Osteocyte (in vitro differentiated cells): ENCODE results near the gene GMDS. TPM values are rescaled to one million over a fixed set of nuclear protein-coding genes. Genes with fewer than 3 reads are reported as not detected.
A peak's percentile ranks its signal among the peaks of the same experiment; 100 is the strongest.

Experiments used
- DNase-seq: peaks from one replicate; pipeline ENCODE4 v3.0.0; 2021; ENCODE audit warnings: mixed read lengths; ENCODE audit not compliant: unreplicated experiment; ENCODE audit errors: extremely low spot score
- H3K27ac Mint-ChIP-seq: one replicate; pipeline ENCODE4 v1.8.0; 2021; ENCODE audit warnings: mild to moderate bottlenecking, mixed read lengths; ENCODE audit not compliant: unreplicated experiment
- H3K27me3 Mint-ChIP-seq: one replicate; pipeline ENCODE4 v1.8.0; 2021; ENCODE audit warnings: mixed read lengths; ENCODE audit not compliant: unreplicated experiment
- H3K36me3 Mint-ChIP-seq: one replicate; pipeline ENCODE4 v1.8.0; 2021; ENCODE audit warnings: mixed read lengths; ENCODE audit not compliant: unreplicated experiment
- H3K4me1 Mint-ChIP-seq: one replicate; pipeline ENCODE4 v1.8.0; 2021; ENCODE audit warnings: mixed read lengths; ENCODE audit not compliant: unreplicated experiment
- H3K4me3 Mint-ChIP-seq: one replicate; pipeline ENCODE4 v1.8.0; 2021; ENCODE audit warnings: mild to moderate bottlenecking, moderate library complexity, mixed read lengths; ENCODE audit not compliant: unreplicated experiment
- H3K9me3 Mint-ChIP-seq: one replicate; pipeline ENCODE4 v1.8.0; 2021; ENCODE audit warnings: mixed read lengths; ENCODE audit not compliant: unreplicated experiment
- CTCF ChIP-seq: fragments of 200-600 bp; sonication (generic); IDR thresholded peaks from 2 replicates; pipeline ENCODE4 v1.5.0; 2021; ENCODE audit warnings: antibody characterized with exemption, mild to moderate bottlenecking, moderate library complexity
- total RNA-seq: library from RNA; stranded (reverse); gene quantifications from 2 replicates; pipeline ENCODE4 v1.2.1, GENCODE V29; 2021

The GMDS gene
- total RNA-seq, 1 donor from 2014 or later, result 30.7 TPM

DNA sequence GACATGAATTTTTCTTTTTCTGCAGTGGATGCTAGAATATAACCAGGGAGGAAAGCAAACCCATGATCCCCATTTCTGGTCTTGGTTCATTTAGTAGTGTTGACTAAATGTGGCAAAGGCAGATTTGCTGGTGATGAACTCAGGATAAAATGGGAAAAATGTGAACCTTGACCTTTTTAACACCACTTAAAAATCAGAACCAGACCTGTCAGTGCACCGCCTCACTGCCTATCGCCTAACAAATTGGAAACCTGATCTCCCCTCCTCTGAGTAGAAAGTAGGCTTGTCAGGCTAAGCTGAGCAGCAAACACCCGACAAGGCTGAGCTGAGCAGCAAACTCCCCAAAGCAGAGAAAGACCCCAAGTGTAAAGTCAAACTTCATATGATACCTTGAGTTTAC, 380.9 kb downstream of the GMDS start:
- DNase-seq, result no peak

DNA sequence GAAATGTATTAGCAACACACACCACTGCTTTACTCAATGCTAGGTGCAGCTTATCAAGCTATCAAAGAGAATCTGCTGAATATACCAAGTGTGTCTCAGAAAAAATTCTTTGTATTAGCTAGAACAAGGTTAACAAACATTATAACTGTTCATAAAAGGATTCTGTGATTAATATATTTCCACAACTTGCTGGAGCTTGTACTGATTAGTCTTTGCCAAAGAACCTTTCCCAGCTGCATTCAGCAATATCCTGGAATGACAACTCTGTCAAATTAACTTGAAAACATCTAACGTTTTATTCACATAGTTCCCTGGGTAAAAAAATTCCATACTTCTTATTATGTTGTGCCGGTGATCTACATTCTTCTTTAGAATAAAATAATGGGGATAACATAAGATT, 383.0 kb downstream of the GMDS start:
- TF ChIP-seq CTCF, result no peak
- Mint-ChIP-seq H3K9me3 (no peaks in the 10 kb centered on the region), H3K27me3 (no peaks in the 10 kb centered on the region), H3K4me1 (peaks cover 37% of the 10 kb centered on the region), H3K27ac (no peak overlapping the region), H3K4me3 (no peak overlapping the region), H3K36me3 (peaks cover 1% of the 10 kb centered on the region)
- no peak for DNase-seq

More for the DNA sequence above, 380.9 kb downstream of the GMDS start:
- H3K27me3 Mint-ChIP-seq, result no peaks in the 10 kb centered on the region
- peaks cover 1% of the 10 kb centered on the region for H3K36me3 Mint-ChIP-seq
- H3K27ac Mint-ChIP-seq, result peak overlapping the region; percentile 70
- no peaks in the 10 kb centered on the region for H3K9me3 Mint-ChIP-seq
- no peak for TF ChIP-seq CTCF
- H3K4me3 Mint-ChIP-seq, result no peak overlapping the region
- peaks cover 25% of the 10 kb centered on the region for H3K4me1 Mint-ChIP-seq

- H3K27ac Mint-ChIP-seq, result no peak overlapping the region
These were observed 384.6 kb downstream of the GMDS start for GRCh38 chr6:1860756-1861348.

GRCh38 chr6:1858859-1859258, 386.5 kb downstream of the GMDS start:
- Mint-ChIP-seq H3K27me3 (no peaks in the 10 kb centered on the region), H3K9me3 (no peaks in the 10 kb centered on the region), H3K4me1 (peaks cover 43% of the 10 kb centered on the region), H3K4me3 (no peak overlapping the region), H3K36me3 (peaks cover 1% of the 10 kb centered on the region), H3K27ac (peak overlapping the region; percentile 63)
- TF ChIP-seq CTCF, result no peak
- DNase-seq, result no peak

More at GRCh38 chr6:1860756-1861348, 384.6 kb downstream of the GMDS start:
- Mint-ChIP-seq H3K27me3 (no peaks in the 10 kb centered on the region), H3K4me3 (no peak overlapping the region), H3K4me1 (peaks cover 45% of the 10 kb centered on the region), H3K36me3 (peaks cover 1% of the 10 kb centered on the region), H3K9me3 (no peaks in the 10 kb centered on the region)
- no peak for TF ChIP-seq CTCF
- DNase-seq, result no peak

GRCh38 chr6:1858196-1858595, 387.2 kb downstream of the GMDS start:
- no peak overlapping the region for H3K4me3 Mint-ChIP-seq
- no peaks in the 10 kb centered on the region for H3K9me3 Mint-ChIP-seq
- peaks cover 41% of the 10 kb centered on the region for H3K4me1 Mint-ChIP-seq
- no peak for TF ChIP-seq CTCF
- no peak for DNase-seq
- no peaks in the 10 kb centered on the region for H3K27me3 Mint-ChIP-seq
- peak overlapping the region; percentile 63 for H3K27ac Mint-ChIP-seq
- H3K36me3 Mint-ChIP-seq, result peaks cover 1% of the 10 kb centered on the region
